GM23338 (cell line): ENCODE measurements around the gene TRIM71.

ENCODE experiments used
- CREB1 ChIP-seq: fragments of 250-450 bp; sonication (Bioruptor Pico); IDR thresholded peaks from 2 replicates; pipeline ENCODE4 v1.5.0; 2020; ENCODE audit warnings: low read depth, mild to moderate bottlenecking, moderate library complexity
- CTCF ChIP-seq, 2 experiments: fragments of 200-600 bp in 1 of 2; sonication (generic) in 1 of 2; conservative IDR thresholded peaks; 2 replicates each; pipeline versions ENCODE4 v1.5.1 to v1.6.1; 2016 to 2017; ENCODE audit warnings: antibody characterized with exemption in 2 of 2, low read depth in 2 of 2, mild to moderate bottlenecking in 2 of 2, moderate library complexity in 1 of 2
- ETS1 ChIP-seq: IDR thresholded peaks from 2 replicates; pipeline ENCODE4 v1.6.1; 2016; ENCODE audit warnings: antibody characterized with exemption
- EZH2 ChIP-seq: fragments of 200-600 bp; sonication (generic); IDR thresholded peaks from one replicate; pipeline ENCODE4 v1.8.0; 2017; ENCODE audit warnings: antibody characterized with exemption, mild to moderate bottlenecking, low read depth; ENCODE audit not compliant: unreplicated experiment
- EZH2phosphoT487 ChIP-seq: fragments of 200-600 bp; sonication (generic); IDR thresholded peaks from one replicate; pipeline ENCODE4 v1.8.1; 2018; ENCODE audit warnings: antibody characterized with exemption; ENCODE audit not compliant: unreplicated experiment
- JUNB ChIP-seq: IDR thresholded peaks from one replicate; pipeline ENCODE4 v1.6.1; 2016; ENCODE audit warnings: antibody characterized with exemption; ENCODE audit not compliant: unreplicated experiment
- NANOG ChIP-seq: IDR thresholded peaks from 2 replicates; pipeline ENCODE4 v1.6.1; 2016; ENCODE audit warnings: antibody characterized with exemption, borderline replicate concordance
- POLR2AphosphoS5 ChIP-seq: IDR thresholded peaks from 2 replicates; pipeline ENCODE4 v1.6.1; 2016; ENCODE audit warnings: antibody characterized with exemption, low read depth
- STAT1 ChIP-seq: IDR thresholded peaks from one replicate; pipeline ENCODE4 v1.6.1; 2016; ENCODE audit warnings: antibody characterized with exemption; ENCODE audit not compliant: unreplicated experiment
- ZNF114 ChIP-seq: fragments of 250-450 bp; sonication (Bioruptor Pico); IDR thresholded peaks from 2 replicates; pipeline ENCODE4 v1.5.0; 2020; ENCODE audit warnings: mild to moderate bottlenecking, moderate library complexity
- ZNF331 ChIP-seq: fragments of 250-450 bp; sonication (Bioruptor Pico); IDR thresholded peaks from 2 replicates; pipeline ENCODE4 v1.5.0; 2020; ENCODE audit warnings: low read depth, mild to moderate bottlenecking, moderate library complexity
- TF ChIP-seq, protein P1 (sequence below): IDR thresholded peaks from one replicate; pipeline ENCODE4 v1.6.1; 2018; ENCODE audit warnings: antibody characterized with exemption; ENCODE audit not compliant: unreplicated experiment
- TF ChIP-seq, protein P2 (sequence below): fragments of 250-450 bp; sonication (Bioruptor Pico); IDR thresholded peaks from 2 replicates; pipeline ENCODE4 v1.5.0; 2020; ENCODE audit warnings: mild to moderate bottlenecking, moderate library complexity

DNA sequence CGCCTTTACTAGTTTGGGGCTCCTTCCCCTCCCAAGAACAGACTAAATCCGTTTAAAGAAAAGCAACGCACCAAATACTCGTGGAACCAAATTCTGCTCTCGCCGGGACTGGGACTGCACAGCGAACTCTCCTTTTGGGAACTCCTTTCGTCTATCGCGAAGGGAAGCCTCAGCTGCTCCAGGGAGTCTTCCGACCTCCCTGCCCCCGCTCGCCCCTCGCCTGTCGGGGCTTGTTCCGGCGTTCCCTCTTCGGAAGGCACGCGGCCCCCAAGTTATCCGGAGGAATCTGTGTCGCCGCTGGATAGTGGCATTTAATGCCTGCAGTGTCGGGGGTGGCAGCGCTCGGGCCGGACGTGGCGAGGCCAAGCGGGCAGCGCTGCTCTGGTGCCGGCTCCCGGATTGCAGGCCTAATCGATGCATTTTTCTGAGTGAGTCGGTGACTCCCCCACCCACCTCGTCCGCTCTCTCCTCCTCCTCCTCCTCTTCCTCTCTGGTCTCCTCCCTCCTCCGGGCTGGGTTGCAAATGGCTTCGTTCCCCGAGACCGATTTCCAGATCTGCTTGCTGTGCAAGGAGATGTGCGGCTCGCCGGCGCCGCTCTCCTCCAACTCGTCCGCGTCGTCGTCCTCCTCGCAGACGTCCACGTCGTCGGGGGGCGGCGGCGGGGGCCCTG, at the start of gene TRIM71:
- TF ChIP-seq POLR2AphosphoS5 = peak; percentile 25; the same call in 1 of the 2 replicates
- no peak for TF ChIP-seq CTCF (conservative IDR thresholded peaks at IDR 0.05; ENCODE audit: low read depth in 2 of 2)
- no peak for TF ChIP-seq ETS1
- TF ChIP-seq EZH2 = no peak
- no peak for TF ChIP-seq ZNF114 (CRISPR knock-in tag)
- no peak for TF ChIP-seq CREB1 (CRISPR knock-in tag)
- TF ChIP-seq, protein P1, sequence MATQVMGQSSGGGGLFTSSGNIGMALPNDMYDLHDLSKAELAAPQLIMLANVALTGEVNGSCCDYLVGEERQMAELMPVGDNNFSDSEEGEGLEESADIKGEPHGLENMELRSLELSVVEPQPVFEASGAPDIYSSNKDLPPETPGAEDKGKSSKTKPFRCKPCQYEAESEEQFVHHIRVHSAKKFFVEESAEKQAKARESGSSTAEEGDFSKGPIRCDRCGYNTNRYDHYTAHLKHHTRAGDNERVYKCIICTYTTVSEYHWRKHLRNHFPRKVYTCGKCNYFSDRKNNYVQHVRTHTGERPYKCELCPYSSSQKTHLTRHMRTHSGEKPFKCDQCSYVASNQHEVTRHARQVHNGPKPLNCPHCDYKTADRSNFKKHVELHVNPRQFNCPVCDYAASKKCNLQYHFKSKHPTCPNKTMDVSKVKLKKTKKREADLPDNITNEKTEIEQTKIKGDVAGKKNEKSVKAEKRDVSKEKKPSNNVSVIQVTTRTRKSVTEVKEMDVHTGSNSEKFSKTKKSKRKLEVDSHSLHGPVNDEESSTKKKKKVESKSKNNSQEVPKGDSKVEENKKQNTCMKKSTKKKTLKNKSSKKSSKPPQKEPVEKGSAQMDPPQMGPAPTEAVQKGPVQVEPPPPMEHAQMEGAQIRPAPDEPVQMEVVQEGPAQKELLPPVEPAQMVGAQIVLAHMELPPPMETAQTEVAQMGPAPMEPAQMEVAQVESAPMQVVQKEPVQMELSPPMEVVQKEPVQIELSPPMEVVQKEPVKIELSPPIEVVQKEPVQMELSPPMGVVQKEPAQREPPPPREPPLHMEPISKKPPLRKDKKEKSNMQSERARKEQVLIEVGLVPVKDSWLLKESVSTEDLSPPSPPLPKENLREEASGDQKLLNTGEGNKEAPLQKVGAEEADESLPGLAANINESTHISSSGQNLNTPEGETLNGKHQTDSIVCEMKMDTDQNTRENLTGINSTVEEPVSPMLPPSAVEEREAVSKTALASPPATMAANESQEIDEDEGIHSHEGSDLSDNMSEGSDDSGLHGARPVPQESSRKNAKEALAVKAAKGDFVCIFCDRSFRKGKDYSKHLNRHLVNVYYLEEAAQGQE = no peak
- TF ChIP-seq, protein P2, sequence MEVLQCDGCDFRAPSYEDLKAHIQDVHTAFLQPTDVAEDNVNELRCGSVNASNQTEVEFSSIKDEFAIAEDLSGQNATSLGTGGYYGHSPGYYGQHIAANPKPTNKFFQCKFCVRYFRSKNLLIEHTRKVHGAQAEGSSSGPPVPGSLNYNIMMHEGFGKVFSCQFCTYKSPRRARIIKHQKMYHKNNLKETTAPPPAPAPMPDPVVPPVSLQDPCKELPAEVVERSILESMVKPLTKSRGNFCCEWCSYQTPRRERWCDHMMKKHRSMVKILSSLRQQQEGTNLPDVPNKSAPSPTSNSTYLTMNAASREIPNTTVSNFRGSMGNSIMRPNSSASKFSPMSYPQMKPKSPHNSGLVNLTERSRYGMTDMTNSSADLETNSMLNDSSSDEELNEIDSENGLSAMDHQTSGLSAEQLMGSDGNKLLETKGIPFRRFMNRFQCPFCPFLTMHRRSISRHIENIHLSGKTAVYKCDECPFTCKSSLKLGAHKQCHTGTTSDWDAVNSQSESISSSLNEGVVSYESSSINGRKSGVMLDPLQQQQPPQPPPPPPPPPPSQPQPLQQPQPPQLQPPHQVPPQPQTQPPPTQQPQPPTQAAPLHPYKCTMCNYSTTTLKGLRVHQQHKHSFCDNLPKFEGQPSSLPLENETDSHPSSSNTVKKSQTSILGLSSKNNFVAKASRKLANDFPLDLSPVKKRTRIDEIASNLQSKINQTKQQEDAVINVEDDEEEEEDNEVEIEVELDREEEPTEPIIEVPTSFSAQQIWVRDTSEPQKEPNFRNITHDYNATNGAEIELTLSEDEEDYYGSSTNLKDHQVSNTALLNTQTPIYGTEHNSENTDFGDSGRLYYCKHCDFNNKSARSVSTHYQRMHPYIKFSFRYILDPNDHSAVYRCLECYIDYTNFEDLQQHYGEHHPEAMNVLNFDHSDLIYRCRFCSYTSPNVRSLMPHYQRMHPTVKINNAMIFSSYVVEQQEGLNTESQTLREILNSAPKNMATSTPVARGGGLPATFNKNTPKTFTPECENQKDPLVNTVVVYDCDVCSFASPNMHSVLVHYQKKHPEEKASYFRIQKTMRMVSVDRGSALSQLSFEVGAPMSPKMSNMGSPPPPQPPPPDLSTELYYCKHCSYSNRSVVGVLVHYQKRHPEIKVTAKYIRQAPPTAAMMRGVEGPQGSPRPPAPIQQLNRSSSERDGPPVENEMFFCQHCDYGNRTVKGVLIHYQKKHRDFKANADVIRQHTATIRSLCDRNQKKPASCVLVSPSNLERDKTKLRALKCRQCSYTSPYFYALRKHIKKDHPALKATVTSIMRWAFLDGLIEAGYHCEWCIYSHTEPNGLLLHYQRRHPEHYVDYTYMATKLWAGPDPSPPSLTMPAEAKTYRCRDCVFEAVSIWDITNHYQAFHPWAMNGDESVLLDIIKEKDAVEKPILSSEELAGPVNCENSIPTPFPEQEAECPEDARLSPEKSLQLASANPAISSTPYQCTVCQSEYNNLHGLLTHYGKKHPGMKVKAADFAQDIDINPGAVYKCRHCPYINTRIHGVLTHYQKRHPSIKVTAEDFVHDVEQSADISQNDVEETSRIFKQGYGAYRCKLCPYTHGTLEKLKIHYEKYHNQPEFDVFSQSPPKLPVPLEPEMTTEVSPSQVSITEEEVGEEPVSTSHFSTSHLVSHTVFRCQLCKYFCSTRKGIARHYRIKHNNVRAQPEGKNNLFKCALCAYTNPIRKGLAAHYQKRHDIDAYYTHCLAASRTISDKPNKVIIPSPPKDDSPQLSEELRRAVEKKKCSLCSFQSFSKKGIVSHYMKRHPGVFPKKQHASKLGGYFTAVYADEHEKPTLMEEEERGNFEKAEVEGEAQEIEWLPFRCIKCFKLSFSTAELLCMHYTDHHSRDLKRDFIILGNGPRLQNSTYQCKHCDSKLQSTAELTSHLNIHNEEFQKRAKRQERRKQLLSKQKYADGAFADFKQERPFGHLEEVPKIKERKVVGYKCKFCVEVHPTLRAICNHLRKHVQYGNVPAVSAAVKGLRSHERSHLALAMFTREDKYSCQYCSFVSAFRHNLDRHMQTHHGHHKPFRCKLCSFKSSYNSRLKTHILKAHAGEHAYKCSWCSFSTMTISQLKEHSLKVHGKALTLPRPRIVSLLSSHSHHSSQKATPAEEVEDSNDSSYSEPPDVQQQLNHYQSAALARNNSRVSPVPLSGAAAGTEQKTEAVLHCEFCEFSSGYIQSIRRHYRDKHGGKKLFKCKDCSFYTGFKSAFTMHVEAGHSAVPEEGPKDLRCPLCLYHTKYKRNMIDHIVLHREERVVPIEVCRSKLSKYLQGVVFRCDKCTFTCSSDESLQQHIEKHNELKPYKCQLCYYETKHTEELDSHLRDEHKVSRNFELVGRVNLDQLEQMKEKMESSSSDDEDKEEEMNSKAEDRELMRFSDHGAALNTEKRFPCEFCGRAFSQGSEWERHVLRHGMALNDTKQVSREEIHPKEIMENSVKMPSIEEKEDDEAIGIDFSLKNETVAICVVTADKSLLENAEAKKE (CRISPR knock-in tag) = no peak
- no peak for TF ChIP-seq ZNF331 (CRISPR knock-in tag)
- no peak for TF ChIP-seq JUNB
- TF ChIP-seq EZH2phosphoT487 = no peak
- no peak for TF ChIP-seq STAT1
- no peak for TF ChIP-seq NANOG
